Retinal pigment epithelial cell (primary cell): Measurements from ENCODE around the gene MBOAT2.

ENCODE experiments used
- DNase-seq: peaks from one replicate; pipeline ENCODE4 v3.0.0-alpha.2; 2010; ENCODE audit warnings: low read depth
- H3K4me3 ChIP-seq: 2 replicates; pipeline ENCODE4 v1.5.1; 2011; ENCODE audit warnings: mild to moderate bottlenecking, low read length, control low read depth, moderate library complexity
- TF ChIP-seq, protein P1 (sequence below): conservative IDR thresholded peaks from 2 replicates; pipeline ENCODE4 v1.5.1; 2011; ENCODE audit warnings: low read depth, low read length, control low read depth, inconsistent platforms

MBOAT2 gene

DNA sequence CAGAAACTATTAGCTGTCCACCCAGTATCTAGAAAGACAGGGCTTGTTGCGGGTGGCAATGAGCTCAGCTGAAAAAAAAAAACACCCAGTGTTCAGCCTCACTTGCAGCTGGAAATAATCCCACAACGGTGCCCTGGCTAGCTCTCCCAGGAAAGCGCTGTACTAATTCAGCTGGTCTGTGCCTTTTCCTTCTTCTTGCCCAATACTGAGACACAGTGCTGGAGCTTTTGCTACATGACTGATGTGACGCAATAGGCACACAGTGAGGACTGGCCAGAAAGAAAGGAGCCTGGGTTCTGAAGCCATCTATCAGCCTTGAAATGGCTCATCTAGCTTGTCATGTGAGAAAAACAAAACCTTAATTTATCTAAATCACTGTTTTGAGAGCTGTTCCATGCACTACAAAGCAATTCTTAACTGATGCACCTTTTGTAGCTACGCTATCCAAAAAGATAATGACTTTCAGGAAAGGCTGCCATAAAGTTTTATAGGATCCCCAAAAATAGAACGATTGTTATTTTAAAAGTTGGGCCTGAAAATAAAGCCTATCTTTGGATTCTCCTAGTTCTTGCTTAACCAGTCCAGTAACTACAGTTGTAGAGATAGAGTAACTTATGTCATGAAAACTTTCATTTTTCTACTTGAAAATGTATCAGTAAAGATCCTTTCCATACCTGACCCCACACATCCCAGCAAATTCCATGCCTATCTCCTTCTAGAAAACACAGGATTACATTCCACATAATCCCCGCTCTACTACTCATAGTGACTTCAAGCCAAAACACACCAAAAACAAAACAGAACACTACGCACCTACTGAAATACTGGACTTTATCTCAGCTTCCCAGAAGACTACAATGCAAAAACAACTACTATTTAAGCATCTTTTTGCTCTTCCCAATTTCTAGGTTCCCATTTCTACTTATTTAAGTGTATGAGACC, 181.9 kb downstream of the MBOAT2 start:
- no peak for DNase-seq

DNA sequence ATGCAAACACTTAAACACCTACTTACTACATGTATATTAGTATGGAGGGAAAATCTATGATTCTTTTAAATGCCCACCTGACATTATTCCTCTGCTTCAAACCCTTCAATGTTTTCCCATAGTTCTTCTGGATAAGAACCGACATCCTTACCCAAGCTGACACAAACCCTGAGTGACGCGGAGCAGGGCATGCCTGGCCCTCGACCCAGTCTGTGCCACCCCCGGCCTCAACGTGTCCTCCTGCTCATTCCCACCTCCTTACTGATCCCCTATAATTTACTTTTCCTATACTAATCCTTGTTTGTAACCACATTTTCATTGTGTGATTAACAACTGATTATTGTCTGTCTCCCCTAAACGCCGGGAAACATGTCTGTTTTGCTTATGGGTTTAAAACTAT, 183.5 kb downstream of the MBOAT2 start:
- H3K4me3 ChIP-seq, result no peak overlapping the region
- DNase-seq, result no peak
- TF ChIP-seq, protein P1, sequence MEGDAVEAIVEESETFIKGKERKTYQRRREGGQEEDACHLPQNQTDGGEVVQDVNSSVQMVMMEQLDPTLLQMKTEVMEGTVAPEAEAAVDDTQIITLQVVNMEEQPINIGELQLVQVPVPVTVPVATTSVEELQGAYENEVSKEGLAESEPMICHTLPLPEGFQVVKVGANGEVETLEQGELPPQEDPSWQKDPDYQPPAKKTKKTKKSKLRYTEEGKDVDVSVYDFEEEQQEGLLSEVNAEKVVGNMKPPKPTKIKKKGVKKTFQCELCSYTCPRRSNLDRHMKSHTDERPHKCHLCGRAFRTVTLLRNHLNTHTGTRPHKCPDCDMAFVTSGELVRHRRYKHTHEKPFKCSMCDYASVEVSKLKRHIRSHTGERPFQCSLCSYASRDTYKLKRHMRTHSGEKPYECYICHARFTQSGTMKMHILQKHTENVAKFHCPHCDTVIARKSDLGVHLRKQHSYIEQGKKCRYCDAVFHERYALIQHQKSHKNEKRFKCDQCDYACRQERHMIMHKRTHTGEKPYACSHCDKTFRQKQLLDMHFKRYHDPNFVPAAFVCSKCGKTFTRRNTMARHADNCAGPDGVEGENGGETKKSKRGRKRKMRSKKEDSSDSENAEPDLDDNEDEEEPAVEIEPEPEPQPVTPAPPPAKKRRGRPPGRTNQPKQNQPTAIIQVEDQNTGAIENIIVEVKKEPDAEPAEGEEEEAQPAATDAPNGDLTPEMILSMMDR, result no peak

More for the DNA sequence above, 181.9 kb downstream of the MBOAT2 start:
- TF ChIP-seq, protein P1, result no peak
- no peak overlapping the region for H3K4me3 ChIP-seq

DNA sequence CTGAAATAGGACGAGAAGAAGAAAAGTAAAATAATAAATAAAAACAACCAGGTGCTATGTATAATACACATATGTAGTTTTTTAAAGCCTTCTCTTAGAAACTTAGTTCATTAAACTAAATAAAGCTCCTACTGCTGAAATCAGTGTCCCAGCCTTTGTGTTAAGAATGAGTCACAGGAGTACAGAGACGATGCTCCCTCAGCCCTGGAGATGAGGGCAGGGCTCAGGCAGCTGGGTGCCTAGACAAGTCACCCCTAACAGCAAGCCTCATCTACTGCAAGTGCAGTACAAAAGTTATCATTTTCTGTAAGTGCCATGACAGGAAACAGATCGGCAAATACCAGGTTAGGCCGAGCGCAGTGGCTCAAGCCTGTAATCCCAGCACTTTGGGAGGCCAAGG, 184.3 kb downstream of the MBOAT2 start:
- TF ChIP-seq, protein P1, result no peak
- DNase-seq, result no peak
- no peak overlapping the region for H3K4me3 ChIP-seq

DNA sequence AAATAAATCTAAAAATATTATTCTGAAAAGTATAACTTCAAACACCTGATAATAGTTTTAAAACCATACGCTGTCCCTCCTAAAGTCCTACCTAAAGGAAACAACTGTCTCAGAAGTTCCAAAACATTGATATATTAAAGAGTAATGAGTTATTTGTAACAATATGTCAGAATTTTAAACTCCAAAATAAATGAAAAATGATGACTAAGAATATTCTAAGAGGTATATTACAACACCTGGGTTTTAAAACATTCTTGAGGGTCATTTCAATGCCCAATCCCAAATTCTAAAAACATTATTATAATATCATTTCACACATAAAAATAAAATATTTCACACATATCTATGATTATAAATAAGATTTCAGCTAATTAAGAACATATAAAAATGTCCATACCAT, 186.3 kb downstream of the MBOAT2 start:
- TF ChIP-seq, protein P1, result no peak
- H3K4me3 ChIP-seq, result no peak overlapping the region
- no peak for DNase-seq

DNA sequence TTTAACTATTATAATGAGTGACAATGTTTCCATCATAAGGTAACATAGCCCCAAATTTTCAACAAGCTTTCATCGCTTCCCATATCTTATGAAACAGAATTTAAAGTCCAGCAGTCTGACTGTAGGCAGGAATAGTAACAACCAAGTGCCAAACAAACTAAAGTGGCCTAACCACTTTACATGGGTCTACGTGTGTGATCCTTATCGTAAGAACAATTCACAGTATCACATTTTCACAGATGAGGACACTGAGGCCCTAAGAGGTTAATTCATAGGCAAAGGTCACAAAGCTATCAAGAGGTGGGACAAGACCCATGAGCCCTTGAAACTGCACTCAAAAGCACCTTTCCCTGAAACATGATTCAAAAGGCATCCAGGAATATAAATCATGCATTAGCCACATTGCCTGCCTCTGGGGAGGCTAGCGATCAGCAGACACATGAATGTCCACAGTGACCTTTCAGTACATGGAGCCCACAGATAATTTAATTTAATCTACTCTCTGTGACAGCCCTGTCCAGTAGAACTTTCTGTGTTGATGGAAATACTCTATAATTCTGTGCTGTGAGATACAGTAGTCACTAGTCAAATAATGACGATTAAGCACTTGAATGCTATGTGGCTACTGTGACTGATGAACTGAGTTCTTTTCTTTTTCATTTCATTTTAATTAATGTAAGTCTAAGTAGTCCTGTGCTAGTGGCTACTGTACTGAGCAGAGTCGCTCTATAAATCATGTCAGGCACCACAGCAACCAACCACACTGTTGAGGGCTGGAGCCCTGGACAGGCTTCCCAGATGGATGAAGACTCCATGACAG, 196.4 kb downstream of the MBOAT2 start:
- no peak for DNase-seq
- TF ChIP-seq, protein P1, result no peak
- no peak overlapping the region for H3K4me3 ChIP-seq

DNA sequence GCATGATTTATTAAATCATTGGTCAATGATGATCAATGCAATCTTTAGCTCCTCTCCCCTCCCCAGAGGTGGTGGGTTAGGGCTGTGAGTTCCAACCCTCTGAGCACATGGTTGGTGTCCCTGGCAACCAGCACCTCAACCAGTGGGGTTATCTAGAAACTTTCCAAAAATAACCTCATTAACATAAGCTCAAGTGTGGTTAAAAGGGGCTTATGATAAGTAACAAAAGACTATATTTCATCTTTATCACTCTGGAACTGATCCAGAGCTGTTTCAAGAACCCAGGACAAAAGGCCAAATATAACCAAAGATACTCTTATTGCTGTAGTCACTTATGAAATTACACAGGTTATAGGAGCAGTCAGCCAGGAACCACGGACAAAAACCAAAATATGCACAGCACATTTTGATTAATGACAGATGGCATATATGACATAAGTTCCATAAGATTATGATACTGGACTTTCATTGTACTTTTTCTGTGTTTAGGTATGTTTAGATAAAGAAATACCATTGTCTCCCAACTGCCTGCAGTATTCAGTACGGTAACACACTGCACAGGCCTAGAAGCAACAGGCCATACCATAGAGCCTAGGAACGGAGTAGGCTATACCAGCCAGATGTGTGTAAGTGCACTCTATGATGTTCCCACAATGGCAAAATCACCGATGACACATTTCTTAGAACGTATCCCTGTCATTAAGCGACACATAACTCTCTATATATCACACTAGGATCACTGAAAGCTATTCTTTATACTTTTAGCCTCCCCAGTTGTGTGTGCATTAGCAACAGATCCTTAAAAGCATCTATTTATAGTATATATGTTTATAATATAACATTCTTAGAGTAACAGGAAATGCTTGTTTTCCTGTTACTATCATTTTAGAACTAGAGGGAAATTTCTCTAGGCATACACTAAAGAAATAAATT, 197.9 kb downstream of the MBOAT2 start:
- H3K4me3 ChIP-seq, result no peak overlapping the region
- DNase-seq, result peak; percentile 25
- TF ChIP-seq, protein P1, result no peak
